ENCODE results near the gene SRSF8. TPM values are rescaled to one million over a fixed set of nuclear protein-coding genes. Genes with fewer than 3 reads are reported as not detected.

Gene SRSF8
- total RNA-seq, 2 experiments from 2014 or later = 23.0 to 24.7 TPM

DNA sequence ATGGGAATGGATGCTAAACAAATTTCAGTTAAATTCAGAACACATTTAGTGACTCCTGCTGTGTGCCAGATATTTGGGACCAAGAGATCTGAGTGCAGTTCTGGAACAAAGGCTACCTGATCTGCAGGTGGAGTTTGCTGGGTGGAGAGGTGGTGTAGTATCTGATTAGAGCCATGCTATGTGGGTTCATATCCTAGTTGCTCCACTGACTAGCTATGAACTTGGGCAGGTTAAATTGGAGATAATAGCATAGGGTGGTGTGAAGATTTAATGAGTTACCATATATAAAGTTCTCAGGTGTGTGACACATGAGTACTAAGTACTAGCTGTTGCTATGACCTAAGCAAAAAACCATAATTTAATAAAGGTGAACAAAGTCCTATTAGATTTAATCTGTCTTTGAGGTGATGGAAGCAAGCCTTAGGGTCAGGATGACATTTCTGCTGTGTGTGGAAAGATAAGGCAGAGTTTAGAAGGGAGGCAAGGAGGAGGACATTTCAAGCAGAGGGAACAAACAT lies 25.0 kb downstream of the SRSF8 start:
- no peak for TF ChIP-seq CTCF (IDR thresholded peaks at IDR 0.05)
- CTCF ChIA-PET = interaction anchor here (0.9 to 7.0 kb wide), 5 partner anchors 11 to 60 kb away, joined by 3 to 132 read pairs (median 4); partner anchors contain the start of gene SRSF8
- ATAC-seq (no peak), DNase-seq (no peak)
- intact Hi-C loops (cut with micrococcal nuclease) = loop anchor here (2.0 to 5.0 kb wide), 3 partner anchors 23 to 141 kb away; partner anchors contain the start of gene SESN3
- POLR2A ChIA-PET = interaction anchor here (1.4 to 7.3 kb wide), 2 partner anchors 19 to 23 kb away, joined by 3 to 57 read pairs; partner anchors contain the start of gene SRSF8
- Mint-ChIP-seq H3K36me3 (ENCODE audit: low read depth) (peaks cover 7% of the 10 kb centered on the region), H3K4me3 (peak overlapping the region; percentile 90), H3K27me3 (no peaks in the 10 kb centered on the region), H3K4me1 (ENCODE audit: low read depth) (peaks cover 71% of the 10 kb centered on the region), H3K9me3 (no peaks in the 10 kb centered on the region), H3K27ac (no peak overlapping the region)

DNA sequence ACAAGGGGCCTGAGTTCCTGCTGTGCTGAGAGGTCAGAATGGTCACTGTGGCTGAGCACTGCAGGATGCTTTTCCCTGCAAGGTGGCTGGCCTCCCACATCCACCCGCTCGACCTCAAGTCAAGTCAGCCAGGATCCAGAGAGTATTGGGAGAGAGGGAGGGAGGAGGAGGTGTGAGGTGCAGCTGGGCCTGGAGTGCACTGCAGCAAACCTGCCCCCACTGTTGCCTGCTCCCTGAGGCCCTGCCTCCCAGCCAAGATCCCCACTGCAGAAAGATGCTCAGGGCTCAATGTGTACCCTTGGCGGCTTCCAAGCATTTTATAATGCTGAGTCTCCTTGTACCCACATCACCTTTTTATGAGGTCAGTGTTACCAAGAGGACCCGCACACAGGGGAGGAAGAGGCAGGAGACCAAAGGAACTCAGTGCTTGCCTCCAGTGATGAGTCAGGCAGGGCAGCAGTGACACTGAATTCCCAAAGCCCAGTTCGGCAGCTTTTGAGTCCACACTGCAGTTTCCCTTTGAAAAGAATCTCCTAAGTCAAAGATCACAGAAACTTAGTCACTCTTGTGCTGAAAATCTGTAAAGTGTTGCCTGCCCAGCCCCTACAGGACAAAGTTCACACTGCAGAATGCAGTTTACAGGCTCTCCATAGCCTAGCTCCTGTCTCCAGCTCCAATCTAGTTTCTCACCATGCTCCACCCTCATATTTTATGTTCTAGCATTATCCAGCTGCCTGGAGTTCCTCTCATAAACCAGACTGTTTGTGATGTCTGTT lies 26.0 kb downstream of the SRSF8 start:
- H3K27ac Mint-ChIP-seq = peak overlapping the region; percentile 65
- ATAC-seq (peak; percentile 32), DNase-seq (peak; percentile 65)
- intact Hi-C loops (cut with micrococcal nuclease) = loop anchor here (5.0 kb wide), 2 partner anchors 45 to 140 kb away; partner anchors contain the start of gene SESN3
- H3K36me3 Mint-ChIP-seq (ENCODE audit: low read depth) = peaks cover 12% of the 10 kb centered on the region
- H3K27me3 Mint-ChIP-seq = no peaks in the 10 kb centered on the region
- H3K4me3 Mint-ChIP-seq = peak overlapping the region; percentile 18
- H3K4me1 Mint-ChIP-seq (ENCODE audit: low read depth) = peaks cover 79% of the 10 kb centered on the region
- ChIA-PET CTCF (interaction anchor here (0.8 to 7.0 kb wide), 14 partner anchors 9 to 697 kb away, joined by 3 to 132 read pairs (median 4); partner anchors contain the start of genes CEP57, FAM76B and SRSF8), POLR2A (interaction anchor here (7.3 kb wide), 1 partner anchor 24 kb away, joined by 57 read pairs; the partner anchor contains the start of gene SRSF8)
- TF ChIP-seq CTCF (IDR thresholded peaks at IDR 0.05) = peak; percentile 48
- no peaks in the 10 kb centered on the region for H3K9me3 Mint-ChIP-seq

DNA sequence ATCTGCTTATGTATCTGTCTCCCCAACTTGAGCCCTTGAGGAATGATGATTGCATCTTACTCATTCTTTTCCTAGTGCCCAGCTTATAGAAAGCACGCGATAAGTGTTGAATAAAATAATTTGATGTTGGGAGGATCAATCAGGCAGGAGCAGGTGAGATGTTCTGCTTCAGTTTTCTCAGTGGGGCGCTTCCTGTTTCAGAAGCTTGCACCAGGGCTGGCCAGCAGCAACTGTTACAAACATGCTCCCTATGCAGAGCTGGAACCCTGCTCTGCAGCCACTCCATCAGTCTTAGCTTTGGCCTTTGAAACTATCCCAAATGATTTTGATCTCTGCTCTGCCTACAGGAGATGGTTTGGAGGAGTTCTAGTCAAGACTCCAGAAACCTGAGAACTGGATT lies 26.8 kb downstream of the SRSF8 start:
- TF ChIP-seq CTCF (IDR thresholded peaks at IDR 0.05) = no peak
- peaks cover 18% of the 10 kb centered on the region for H3K36me3 Mint-ChIP-seq (ENCODE audit: low read depth)
- DNase-seq = no peak
- H3K4me3 Mint-ChIP-seq = peak overlapping the region; percentile 18
- H3K9me3 Mint-ChIP-seq = no peaks in the 10 kb centered on the region
- intact Hi-C loops (cut with micrococcal nuclease) = loop anchor here (5.0 kb wide), 2 partner anchors 44 to 139 kb away; partner anchors contain the start of gene SESN3
- H3K4me1 Mint-ChIP-seq (ENCODE audit: low read depth) = peaks cover 78% of the 10 kb centered on the region
- ATAC-seq = no peak
- H3K27me3 Mint-ChIP-seq = no peaks in the 10 kb centered on the region
- peak overlapping the region; percentile 65 for H3K27ac Mint-ChIP-seq
- POLR2A ChIA-PET = interaction anchor here (1.5 to 7.3 kb wide), 2 partner anchors 9 to 25 kb away, joined by 3 to 57 read pairs; partner anchors contain the start of gene SRSF8
- CTCF ChIA-PET = interaction anchor here (0.8 to 7.0 kb wide), 14 partner anchors 9 to 696 kb away, joined by 3 to 132 read pairs (median 4); partner anchors contain the start of genes CEP57, FAM76B and SRSF8

GRCh38 chr11:95095858-95096587 lies 29.3 kb downstream of the SRSF8 start:
- H3K4me1 Mint-ChIP-seq (ENCODE audit: low read depth) = peaks cover 69% of the 10 kb centered on the region
- no peaks in the 10 kb centered on the region for H3K9me3 Mint-ChIP-seq
- no peaks in the 10 kb centered on the region for H3K27me3 Mint-ChIP-seq
- ATAC-seq (peak; percentile 85), DNase-seq (no peak)
- peak overlapping the region; percentile 64 for H3K27ac Mint-ChIP-seq
- intact Hi-C loops (cut with micrococcal nuclease) = no loop called here
- peaks cover 17% of the 10 kb centered on the region for H3K36me3 Mint-ChIP-seq (ENCODE audit: low read depth)
- POLR2A ChIA-PET = interaction anchor here (2.0 kb wide), 1 partner anchor 12 kb away, joined by 5 read pairs; no protein-coding TSS in a partner anchor
- no peak for TF ChIP-seq CTCF (IDR thresholded peaks at IDR 0.05)
- no peak overlapping the region for H3K4me3 Mint-ChIP-seq
- CTCF ChIA-PET = interaction anchor here (0.9 to 4.7 kb wide), 6 partner anchors 12 to 695 kb away, joined by 3 to 30 read pairs (median 4); partner anchors contain the start of genes CEP57 and SRSF8
